Measurements from ENCODE around the gene ATP6V0D1. TPM values are rescaled to one million over a fixed set of nuclear protein-coding genes. Genes with fewer than 3 reads are reported as not detected.

The ATP6V0D1 gene
- total and polyA plus RNA-seq, 8 donors, result 17.4 to 54.0 (median 32.3) TPM

GRCh38 chr16:67435758-67436164, 45.2 kb downstream of the ATP6V0D1 start:
- TF ChIP-seq CTCF (IDR thresholded peaks at IDR 0.05), result no peak
- Histone ChIP-seq H3K9me3 (no peaks in the 10 kb centered on the region), H3K4me3 (no peak overlapping the region), H3K27ac (no peak overlapping the region), H3K27me3 (no peaks in the 10 kb centered on the region), H3K36me3 (peaks cover 0 to 19% (median 0%) of the 10 kb centered on the region in 3 donors), H3K4me1 (peaks cover 0 to 10% (median 7%) of the 10 kb centered on the region in 3 donors)
- intact Hi-C loops (cut with DNase I), result no loop called here
- no peak for ATAC-seq
- peak in 1 of 6 donors; percentile 44 for DNase-seq
- FAIRE-seq, result no peak
- whole genome bisulfite sequencing, 2 donors, result 94 to 95% methylated on average over 16 of the region's 16 CpGs

- DNase-seq (peak in 1 of 6 donors; percentile 19), ATAC-seq (no peak), FAIRE-seq (no peak)
- TF ChIP-seq CTCF (IDR thresholded peaks at IDR 0.05), result no peak
- Histone ChIP-seq H3K27ac (no peak overlapping the region), H3K9me3 (no peaks in the 10 kb centered on the region), H3K27me3 (no peaks in the 10 kb centered on the region), H3K36me3 (peaks cover 0 to 6% (median 0%) of the 10 kb centered on the region in 3 donors), H3K4me1 (peaks cover 7 to 20% (median 11%) of the 10 kb centered on the region in 3 donors), H3K4me3 (no peak overlapping the region)
- WGBS, 2 donors, result 76 to 84% methylated on average over 5 of the region's 5 CpGs
- intact Hi-C loops (cut with DNase I), result no loop called here
Observed at GRCh38 chr16:67433131-67433719, 47.7 kb downstream of the ATP6V0D1 start.

GRCh38 chr16:67432506-67432890, 48.5 kb downstream of the ATP6V0D1 start:
- Histone ChIP-seq H3K27me3 (no peaks in the 10 kb centered on the region), H3K4me3 (no peak overlapping the region), H3K27ac (no peak overlapping the region), H3K9me3 (no peaks in the 10 kb centered on the region), H3K36me3 (no peaks in the 10 kb centered on the region), H3K4me1 (peaks cover 8 to 20% (median 12%) of the 10 kb centered on the region in 3 donors)
- TF ChIP-seq CTCF (IDR thresholded peaks at IDR 0.05), result no peak
- no peak for FAIRE-seq
- ATAC-seq, result no peak
- intact Hi-C loops (cut with DNase I), result no loop called here
- 75 to 85% methylated on average over 5 of the region's 5 CpGs for WGBS, 2 donors
- no peak for DNase-seq

- peak overlapping the region; percentile 67 to 84 (median 77) for H3K27ac ChIP-seq
- ATAC-seq (no peak), DNase-seq (peak in 1 of 6 donors; percentile 48), FAIRE-seq (no peak)
- H3K4me3 ChIP-seq, result peak overlapping the region in 3 of 4 donors; percentile 30 to 57 (median 54)
- intact Hi-C loops (cut with DNase I), result no loop called here
- 34 to 36% methylated on average over 11 to 13 of the region's 13 CpGs for WGBS, 2 donors
- TF ChIP-seq CTCF (IDR thresholded peaks at IDR 0.05), result no peak
- H3K4me1 ChIP-seq, result peaks cover 8 to 20% (median 12%) of the 10 kb centered on the region in 3 donors
- no peaks in the 10 kb centered on the region for H3K36me3 ChIP-seq
- H3K9me3 ChIP-seq, result no peaks in the 10 kb centered on the region
- no peaks in the 10 kb centered on the region for H3K27me3 ChIP-seq
Observed at GRCh38 chr16:67431775-67432505, 49.0 kb downstream of the ATP6V0D1 start.

All from pancreas (tissue), 10 donors.